Retinal pigment epithelial cell (primary cell): ENCODE results near the gene SKP1.
A peak's percentile ranks its signal among the peaks of the same experiment; 100 is the strongest.

Experiments used
- DNase-seq: peaks from one replicate; pipeline ENCODE4 v3.0.0-alpha.2; 2010; ENCODE audit warnings: low read depth
- H3K4me3 ChIP-seq: 2 replicates; pipeline ENCODE4 v1.5.1; 2011; ENCODE audit warnings: mild to moderate bottlenecking, low read length, control low read depth, moderate library complexity
- CTCF ChIP-seq: conservative IDR thresholded peaks from 2 replicates; pipeline ENCODE4 v1.5.1; 2011; ENCODE audit warnings: low read depth, low read length, control low read depth, inconsistent platforms

SKP1 gene

DNA sequence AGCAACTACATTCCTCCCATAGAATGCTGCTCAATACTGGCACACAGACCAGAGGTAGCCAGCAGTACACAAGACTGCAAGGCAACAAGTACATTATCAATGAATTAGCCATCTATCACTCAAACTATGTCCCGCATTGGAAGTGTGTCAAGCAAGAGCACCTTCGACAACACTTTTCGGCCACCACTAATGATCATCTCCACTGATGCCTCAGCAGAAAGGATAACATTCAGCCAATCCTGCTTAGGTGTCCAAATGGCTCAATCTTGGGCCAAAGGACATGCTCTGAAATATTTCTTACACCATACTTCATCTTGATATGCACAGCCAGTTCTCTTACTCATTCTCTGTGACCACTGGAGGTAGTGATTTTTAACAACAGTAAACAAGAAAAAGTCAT lies 25.0 kb downstream of the SKP1 start:
- H3K4me3 ChIP-seq, result no peak overlapping the region
- TF ChIP-seq CTCF, result no peak
- DNase-seq, result no peak

GRCh38 chr5:134149571-134150303 lies 27.0 kb downstream of the SKP1 start:
- peak; percentile 76 for DNase-seq
- no peak for TF ChIP-seq CTCF
- H3K4me3 ChIP-seq, result no peak overlapping the region

DNA sequence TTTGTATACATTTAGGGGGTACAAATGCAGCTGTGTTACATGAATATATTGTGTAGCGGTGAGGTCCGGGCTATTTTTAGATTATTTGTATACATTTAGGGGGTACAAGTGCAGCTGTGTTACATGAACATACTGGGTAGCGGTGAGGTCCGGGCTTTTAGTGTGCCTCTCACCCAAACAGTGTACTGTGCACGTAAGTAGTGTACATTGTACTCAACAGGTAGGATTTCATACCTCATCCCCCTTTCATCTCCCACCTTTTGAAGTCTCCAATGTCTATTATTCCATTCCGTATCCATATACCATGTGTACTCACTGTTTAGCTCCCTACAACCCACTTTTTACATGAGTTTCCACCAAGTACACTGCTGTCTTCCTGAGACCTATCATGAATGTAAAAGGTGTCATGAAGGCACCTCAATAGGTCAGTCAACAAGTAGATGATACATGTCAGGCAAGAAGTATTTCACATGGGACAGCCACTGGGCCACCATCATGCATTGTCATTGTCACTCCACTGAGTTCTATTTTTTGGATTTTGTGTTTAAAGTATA lies 27.7 kb downstream of the SKP1 start:
- no peak overlapping the region for H3K4me3 ChIP-seq
- no peak for DNase-seq

GRCh38 chr5:134148316-134148715 lies 28.4 kb downstream of the SKP1 start:
- no peak for TF ChIP-seq CTCF
- DNase-seq, result no peak
- no peak overlapping the region for H3K4me3 ChIP-seq

More for the DNA sequence above, 27.7 kb downstream of the SKP1 start:
- no peak for TF ChIP-seq CTCF

DNA sequence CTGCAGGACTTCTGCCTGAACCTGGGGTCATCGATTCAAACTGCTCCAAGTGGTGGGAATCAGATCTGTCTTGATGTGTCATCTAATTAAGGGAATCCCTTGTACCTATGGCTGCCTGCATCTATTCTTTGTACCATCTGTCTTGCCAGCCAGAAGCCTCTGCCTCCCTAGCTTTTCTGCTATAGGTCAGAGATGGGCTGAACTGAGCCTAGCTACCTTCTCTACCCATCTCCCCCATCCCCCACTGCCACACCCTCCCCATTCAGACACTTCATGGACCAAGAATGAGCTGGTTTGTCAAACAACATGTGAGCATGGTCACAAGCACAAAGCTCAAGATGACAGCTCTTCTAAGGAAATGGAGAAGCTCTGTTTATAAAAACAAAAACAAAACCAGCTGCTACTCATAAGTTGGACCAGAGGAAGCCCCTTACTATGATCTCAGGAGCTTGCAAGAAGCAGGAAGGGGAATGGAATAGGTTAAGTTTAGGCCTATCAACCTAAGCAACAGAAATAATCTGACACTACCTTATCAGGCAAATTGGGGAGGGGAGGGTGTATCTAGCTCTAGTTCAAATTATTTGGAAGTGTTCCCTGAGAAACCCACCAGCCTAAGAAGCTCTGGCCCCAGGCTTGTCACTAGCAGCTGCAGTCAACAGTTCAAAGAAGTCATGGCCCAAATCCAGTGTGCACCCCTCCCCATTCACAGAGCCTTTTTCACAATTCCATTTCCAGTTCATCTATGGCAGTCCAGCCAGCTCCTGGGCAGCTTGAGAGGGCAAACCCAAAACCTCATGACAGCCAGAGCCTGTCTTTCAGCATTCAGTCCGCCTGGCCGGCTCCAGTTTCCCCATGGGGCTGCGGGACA lies 29.9 kb downstream of the SKP1 start:
- DNase-seq, result no peak
- H3K4me3 ChIP-seq, result no peak overlapping the region
- TF ChIP-seq CTCF, result no peak

- peak; percentile 98 for TF ChIP-seq CTCF
- H3K4me3 ChIP-seq, result no peak overlapping the region
- no peak for DNase-seq
These were observed 30.8 kb downstream of the SKP1 start for GRCh38 chr5:134145779-134146581.
